Omental fat pad (tissue), 4 donors: Measurements from ENCODE around the gene KRTAP19-8. TPM values are rescaled to one million over a fixed set of nuclear protein-coding genes. Genes with fewer than 3 reads are reported as not detected.

ENCODE experiments used
- ATAC-seq: fragments of 150-250 bp; one replicate; pipeline ENCODE4 v1.9.1; 2016; ENCODE audit warnings: mild to moderate bottlenecking, moderate library complexity; ENCODE audit not compliant: low FRiP score
- DNase-seq: peaks from one replicate; pipeline ENCODE4 v3.0.0-alpha.2; 2019; ENCODE audit warnings: low spot score
- total RNA-seq, 4 donors: library from RNA; depleted of rRNA; stranded (reverse); fragments of >200 nt; gene quantifications; one replicate each; pipeline ENCODE4 v1.1.0, GENCODE V29; 2016
- TF ChIP-seq, protein P1 (sequence below), 3 donors: fragments of 450-650 bp; IDR thresholded peaks; one replicate each; pipeline ENCODE4 v1.5.1; 2016 to 2017; ENCODE audit warnings: antibody characterized with exemption in 3 of 3, mild to moderate bottlenecking in 3 of 3, moderate library complexity in 2 of 3

The KRTAP19-8 gene
- total RNA-seq, 4 donors from 2014 or later: not detected

- DNase-seq (no peak), ATAC-seq (no peak)
- TF ChIP-seq, protein P1, sequence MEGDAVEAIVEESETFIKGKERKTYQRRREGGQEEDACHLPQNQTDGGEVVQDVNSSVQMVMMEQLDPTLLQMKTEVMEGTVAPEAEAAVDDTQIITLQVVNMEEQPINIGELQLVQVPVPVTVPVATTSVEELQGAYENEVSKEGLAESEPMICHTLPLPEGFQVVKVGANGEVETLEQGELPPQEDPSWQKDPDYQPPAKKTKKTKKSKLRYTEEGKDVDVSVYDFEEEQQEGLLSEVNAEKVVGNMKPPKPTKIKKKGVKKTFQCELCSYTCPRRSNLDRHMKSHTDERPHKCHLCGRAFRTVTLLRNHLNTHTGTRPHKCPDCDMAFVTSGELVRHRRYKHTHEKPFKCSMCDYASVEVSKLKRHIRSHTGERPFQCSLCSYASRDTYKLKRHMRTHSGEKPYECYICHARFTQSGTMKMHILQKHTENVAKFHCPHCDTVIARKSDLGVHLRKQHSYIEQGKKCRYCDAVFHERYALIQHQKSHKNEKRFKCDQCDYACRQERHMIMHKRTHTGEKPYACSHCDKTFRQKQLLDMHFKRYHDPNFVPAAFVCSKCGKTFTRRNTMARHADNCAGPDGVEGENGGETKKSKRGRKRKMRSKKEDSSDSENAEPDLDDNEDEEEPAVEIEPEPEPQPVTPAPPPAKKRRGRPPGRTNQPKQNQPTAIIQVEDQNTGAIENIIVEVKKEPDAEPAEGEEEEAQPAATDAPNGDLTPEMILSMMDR (IDR thresholded peaks at IDR 0.05): no peak
Observed at GRCh38 chr21:31064803-31065202, 26.5 kb upstream of the KRTAP19-8 start.

DNA sequence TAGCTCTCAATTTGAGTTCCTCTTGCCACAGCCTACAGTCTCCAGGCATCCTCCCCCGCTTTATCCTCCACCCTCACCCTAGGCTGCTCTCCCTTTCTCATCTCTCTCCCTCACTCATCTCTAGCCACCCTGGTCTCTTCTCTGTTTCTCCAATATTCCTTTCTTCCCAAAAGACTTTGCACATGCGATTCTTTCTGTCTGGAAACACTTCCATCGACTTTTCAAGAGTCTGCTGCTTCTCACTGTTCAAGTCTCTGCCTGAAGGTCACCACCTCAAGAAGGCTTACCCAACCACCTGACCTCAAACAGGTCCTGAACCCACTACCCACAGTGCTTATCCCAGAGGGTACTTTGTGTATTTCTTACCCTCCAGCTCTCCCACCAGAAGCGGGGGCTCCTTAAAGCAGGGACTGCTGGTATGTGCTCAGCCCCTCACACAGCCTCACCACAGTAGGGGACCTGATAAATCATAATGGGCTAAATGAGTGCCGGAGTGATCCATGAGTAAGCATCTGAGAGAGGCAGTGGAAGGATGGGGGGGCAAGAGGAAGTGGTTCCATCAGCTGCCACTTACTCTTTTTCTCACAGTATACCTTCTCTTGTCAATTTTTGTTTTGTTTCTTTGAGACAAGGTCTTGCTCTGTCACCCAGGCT is 14.3 kb upstream of the KRTAP19-8 start:
- TF ChIP-seq, protein P1 (IDR thresholded peaks at IDR 0.05): no peak
- ATAC-seq (no peak), DNase-seq (no peak)

GRCh38 chr21:31050577-31051157 is 12.4 kb upstream of the KRTAP19-8 start:
- DNase-seq (no peak), ATAC-seq (no peak)
- TF ChIP-seq, protein P1 (IDR thresholded peaks at IDR 0.05): no peak

- TF ChIP-seq, protein P1 (IDR thresholded peaks at IDR 0.05): no peak
- ATAC-seq: no peak
- no peak for DNase-seq
Observed at GRCh38 chr21:31045841-31046240, 7.6 kb upstream of the KRTAP19-8 start.

DNA sequence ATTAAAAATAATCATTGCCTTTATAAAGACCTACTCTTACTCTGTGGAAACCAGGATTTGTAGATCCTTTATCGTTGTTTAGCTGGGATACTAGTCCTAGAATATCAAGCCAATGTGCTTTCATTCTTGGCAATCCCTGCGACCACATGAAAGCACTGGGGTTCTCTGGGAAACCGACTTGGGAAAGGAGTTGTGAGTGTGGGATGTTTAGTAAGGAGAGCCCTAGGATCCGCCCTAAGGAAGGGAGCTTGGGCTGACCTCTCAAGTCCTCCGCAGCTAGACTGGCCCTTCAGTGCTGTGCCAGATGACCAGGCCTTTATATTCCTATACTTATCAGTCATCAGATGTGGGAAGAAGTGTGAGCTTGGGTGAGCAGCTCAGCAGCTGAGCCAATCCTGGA is 5.2 kb upstream of the KRTAP19-8 start:
- ATAC-seq: no peak
- TF ChIP-seq, protein P1 (IDR thresholded peaks at IDR 0.05): no peak

GRCh38 chr21:31042080-31042464 is 3.8 kb upstream of the KRTAP19-8 start:
- ATAC-seq (no peak), DNase-seq (no peak)
- TF ChIP-seq, protein P1 (IDR thresholded peaks at IDR 0.05): no peak

More for the DNA sequence above, 5.2 kb upstream of the KRTAP19-8 start:
- DNase-seq: no peak
